OCI-LY3 (cell line): Measurements from ENCODE around the gene SYNGR4.
"Not testable (repeated sequence)": the region's sequence is repeated elsewhere in the genome, so short reads cannot be mapped to it uniquely, and the experiment has no call there.

ENCODE experiments used
- H2AFZ ChIP-seq: fragments of 200-600, 300-600 bp; shearing (Covaris generic); 2 replicates; pipeline ENCODE4 v1.6.0; 2014; ENCODE audit warnings: antibody characterized with exemption, low read depth, low read length
- H3K27ac ChIP-seq: fragments of 200-600, 300-600 bp; sonication (generic); 2 replicates; pipeline ENCODE4 v1.5.1; 2014; ENCODE audit warnings: mild to moderate bottlenecking, low read length, moderate library complexity, mixed read lengths
- H3K27me3 ChIP-seq: fragments of 200-600, 300-600 bp; sonication (generic); 2 replicates; pipeline ENCODE4 v1.6.1; 2014; ENCODE audit warnings: low read depth, low read length, mixed read lengths
- H3K36me3 ChIP-seq: fragments of 200-600, 300-600 bp; sonication (generic); replicated peaks from 2 replicates; pipeline ENCODE3; 2014; ENCODE audit warnings: low read depth, low read length, mixed read lengths
- H3K4me1 ChIP-seq: fragments of 300-600, 200-600 bp; sonication (generic); 2 replicates; pipeline ENCODE4 v1.6.1; 2014; ENCODE audit warnings: low read length, mixed read lengths
- H3K4me2 ChIP-seq: fragments of 200-600, 300-600 bp; sonication (generic); 2 replicates; pipeline ENCODE4 v1.6.1; 2014; ENCODE audit warnings: low read length, mixed read lengths
- H3K4me3 ChIP-seq: fragments of 300-600, 200-600 bp; sonication (generic); 2 replicates; pipeline ENCODE4 v1.5.1; 2014; ENCODE audit warnings: antibody characterized with exemption, mild to moderate bottlenecking, low read length, moderate library complexity
- H3K79me2 ChIP-seq: fragments of 300-600, 200-600 bp; shearing (Covaris generic); 2 replicates; pipeline ENCODE4 v1.6.1; 2014; ENCODE audit warnings: mild to moderate bottlenecking, low read length, mixed read lengths
- H3K9ac ChIP-seq: fragments of 300-600, 200-600 bp; shearing (Covaris generic); 2 replicates; pipeline ENCODE4 v1.6.0; 2014; ENCODE audit warnings: mild to moderate bottlenecking, low read length, moderate library complexity
- H3K9me3 ChIP-seq: fragments of 200-600, 300-600 bp; shearing (Covaris generic); 2 replicates; pipeline ENCODE4 v1.6.1; 2014; ENCODE audit warnings: low read length, mixed read lengths; ENCODE audit not compliant: insufficient read depth
- H4K20me1 ChIP-seq: fragments of 200-600, 300-600 bp; sonication (generic); 2 replicates; pipeline ENCODE4 v1.6.1; 2016; ENCODE audit warnings: low read length, mixed read lengths; ENCODE audit not compliant: insufficient read depth
- EZH2phosphoT487 ChIP-seq: fragments of 200-600 bp; shearing (Covaris generic); IDR thresholded peaks from 2 replicates; pipeline ENCODE4 v1.6.1; 2018; ENCODE audit warnings: antibody characterized with exemption, mixed run types, low read depth
- TF ChIP-seq, protein P1 (sequence below): fragments of 200-600, 300-600 bp; sonication (generic); IDR thresholded peaks from 2 replicates; pipeline ENCODE4 v1.5.1; 2014; ENCODE audit warnings: antibody characterized with exemption, low read length, low read depth

The SYNGR4 gene

DNA sequence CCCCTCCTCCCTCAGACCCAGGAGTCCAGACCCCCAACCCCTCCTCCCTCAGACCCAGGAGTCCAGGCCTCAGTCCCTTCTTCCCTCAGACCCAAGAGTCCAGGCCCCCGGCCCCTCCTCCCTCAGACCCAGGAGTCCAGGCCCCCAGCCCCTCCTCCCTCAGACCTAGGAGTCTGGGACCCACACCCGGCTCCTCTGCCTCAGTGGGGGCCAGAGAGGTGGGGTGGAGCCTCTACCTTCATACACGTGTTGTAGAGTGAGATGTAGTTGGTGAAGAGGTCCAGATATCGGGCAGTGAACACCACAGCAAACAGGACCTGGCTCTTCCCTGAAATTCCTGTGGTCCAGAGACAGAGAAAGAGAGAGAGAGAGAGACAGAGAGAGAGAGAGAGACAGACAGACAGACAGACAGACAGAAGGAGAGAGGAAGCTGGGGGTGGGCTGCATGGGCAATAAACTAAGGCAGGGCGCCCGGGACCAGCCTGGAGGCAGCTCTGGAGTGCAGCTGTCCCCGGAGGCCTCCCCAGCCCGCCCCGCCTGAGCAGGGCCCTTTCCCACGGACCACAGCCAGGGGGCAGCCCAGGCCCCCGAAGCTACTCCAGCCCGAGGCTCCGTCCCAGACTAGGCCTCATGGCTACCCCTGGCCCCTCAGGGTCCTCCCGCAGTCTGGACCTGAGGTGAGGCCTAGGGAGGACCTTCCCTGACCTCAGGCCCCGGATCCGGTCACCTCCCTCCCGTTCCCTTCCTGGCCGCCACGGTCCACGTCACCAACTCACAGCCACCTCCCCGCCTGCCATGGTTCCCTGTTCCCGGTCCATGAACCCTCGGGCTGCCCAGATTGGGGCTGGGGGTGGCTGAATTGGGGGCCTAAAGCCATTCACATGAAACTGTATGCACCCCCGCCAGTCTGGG is 26.3 kb downstream of the SYNGR4 start:
- 0 out of 2 replicates have a peak overlapping the region, but pooled peaks have one; percentile 8 for H2AFZ ChIP-seq
- peaks cover 23% of the 10 kb centered on the region for H3K4me1 ChIP-seq

DNA sequence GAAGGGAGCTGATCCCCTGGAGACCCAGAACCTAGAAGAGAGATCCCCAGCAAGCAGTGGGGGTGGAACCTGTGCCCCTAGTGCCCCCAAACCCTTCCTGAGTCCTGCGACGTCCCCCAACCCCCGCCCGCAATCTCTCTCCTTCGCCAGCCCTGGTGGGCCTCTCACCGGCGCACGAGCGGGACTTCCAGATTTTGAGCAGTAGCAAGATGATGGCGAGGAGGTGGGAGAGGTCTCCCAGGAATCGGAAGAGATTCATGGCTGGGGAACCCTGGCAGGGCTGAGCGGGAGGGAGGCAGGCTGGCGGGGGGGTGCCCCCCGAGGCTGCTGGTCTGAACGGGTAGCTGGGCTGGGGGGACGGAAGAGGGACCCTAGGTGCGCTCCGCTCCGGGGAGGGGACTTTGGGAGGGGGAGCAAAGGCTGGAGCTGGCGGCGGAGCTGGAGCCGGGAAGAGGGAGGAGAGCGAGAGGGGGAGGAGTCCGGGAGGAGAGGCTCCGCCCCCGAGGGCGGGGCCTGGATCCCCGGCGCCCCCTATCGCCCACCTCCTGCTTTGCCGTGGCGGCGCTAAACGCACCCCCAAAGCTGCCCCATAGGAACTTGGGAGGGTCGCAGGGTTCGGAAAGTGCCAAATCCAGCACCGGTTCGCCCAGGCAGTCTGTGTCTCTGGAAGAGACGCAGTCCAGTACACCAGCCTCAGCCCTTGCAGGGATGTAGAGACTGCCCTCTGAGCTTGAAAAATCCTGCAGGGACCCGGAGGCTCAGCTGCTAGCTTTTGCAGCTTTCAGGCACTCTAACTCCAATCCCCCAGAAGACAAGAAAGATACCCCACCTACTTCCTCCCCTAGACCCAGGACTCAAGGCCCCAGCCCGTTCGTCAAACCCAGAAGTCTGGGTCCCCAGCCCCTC is 27.2 kb downstream of the SYNGR4 start, which contains the start of gene KDELR1:
Gene KDELR1, minus strand, starts transcription at position 452 of the 906 bp plus-strand sequence. Its CDS starts 193 bp downstream, at position 259.
- Histone ChIP-seq H3K9me3 (no peaks in the 10 kb centered on the region), H3K4me3 (peak within 1 kb of the TSS; percentile 85), H3K4me1 (peaks cover 31% of the 10 kb centered on the region), H3K36me3 (peaks cover 18% of the 10 kb centered on the region), H2AFZ (peak within 1 kb of the TSS; percentile 56; the same call in 1 of the 2 replicates), H3K27me3 (peaks cover 26% of the 10 kb centered on the region), H3K9ac (peak within 1 kb of the TSS; percentile 93), H3K27ac (peak within 1 kb of the TSS; percentile 77), H4K20me1 (no peaks in the 10 kb centered on the region), H3K79me2 (peaks cover 20% of the 10 kb centered on the region), H3K4me2 (peak within 1 kb of the TSS; percentile 90)
- TF ChIP-seq, protein P1, sequence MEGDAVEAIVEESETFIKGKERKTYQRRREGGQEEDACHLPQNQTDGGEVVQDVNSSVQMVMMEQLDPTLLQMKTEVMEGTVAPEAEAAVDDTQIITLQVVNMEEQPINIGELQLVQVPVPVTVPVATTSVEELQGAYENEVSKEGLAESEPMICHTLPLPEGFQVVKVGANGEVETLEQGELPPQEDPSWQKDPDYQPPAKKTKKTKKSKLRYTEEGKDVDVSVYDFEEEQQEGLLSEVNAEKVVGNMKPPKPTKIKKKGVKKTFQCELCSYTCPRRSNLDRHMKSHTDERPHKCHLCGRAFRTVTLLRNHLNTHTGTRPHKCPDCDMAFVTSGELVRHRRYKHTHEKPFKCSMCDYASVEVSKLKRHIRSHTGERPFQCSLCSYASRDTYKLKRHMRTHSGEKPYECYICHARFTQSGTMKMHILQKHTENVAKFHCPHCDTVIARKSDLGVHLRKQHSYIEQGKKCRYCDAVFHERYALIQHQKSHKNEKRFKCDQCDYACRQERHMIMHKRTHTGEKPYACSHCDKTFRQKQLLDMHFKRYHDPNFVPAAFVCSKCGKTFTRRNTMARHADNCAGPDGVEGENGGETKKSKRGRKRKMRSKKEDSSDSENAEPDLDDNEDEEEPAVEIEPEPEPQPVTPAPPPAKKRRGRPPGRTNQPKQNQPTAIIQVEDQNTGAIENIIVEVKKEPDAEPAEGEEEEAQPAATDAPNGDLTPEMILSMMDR = peak; percentile 94
- TF ChIP-seq EZH2phosphoT487 = no peak

More for the DNA sequence above, 26.3 kb downstream of the SYNGR4 start:
- no peak for TF ChIP-seq EZH2phosphoT487
- TF ChIP-seq, protein P1 = peak; percentile 54
- Histone ChIP-seq H3K9ac (peak overlapping the region; percentile 93), H3K4me2 (peak overlapping the region; percentile 90), H3K36me3 (peaks cover 23% of the 10 kb centered on the region), H3K27me3 (peaks cover 17% of the 10 kb centered on the region), H3K27ac (peak overlapping the region; percentile 77), H3K4me3 (peak overlapping the region; percentile 85), H3K79me2 (peaks cover 20% of the 10 kb centered on the region), H4K20me1 (no peaks in the 10 kb centered on the region), H3K9me3 (no peaks in the 10 kb centered on the region)

DNA sequence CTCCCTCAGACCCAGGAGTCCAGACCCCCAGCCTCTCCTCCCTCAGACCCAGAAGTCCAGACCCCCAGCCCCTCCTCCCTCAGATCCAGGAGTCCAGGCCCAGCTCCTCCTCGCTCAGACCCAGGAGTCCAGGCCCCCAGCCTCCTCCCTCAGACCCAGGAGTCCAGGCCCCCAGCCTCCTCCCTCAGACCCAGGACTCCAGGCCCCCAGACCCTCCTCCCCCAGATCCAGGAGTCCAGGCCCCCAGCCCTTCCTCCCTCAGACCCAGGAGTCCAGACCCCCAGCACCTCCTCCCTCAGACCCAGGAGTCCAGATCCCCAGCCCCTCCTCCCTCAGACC is 27.8 kb downstream of the SYNGR4 start:
- Histone ChIP-seq H3K4me3 (peak overlapping the region; percentile 85), H3K27me3 (peaks cover 33% of the 10 kb centered on the region), H3K9ac (peak overlapping the region; percentile 93), H3K4me2 (peak overlapping the region; percentile 90), H3K4me1 (peaks cover 31% of the 10 kb centered on the region), H3K79me2 (peaks cover 20% of the 10 kb centered on the region), H2AFZ (peak overlapping the region; percentile 56; the same call in 1 of the 2 replicates), H3K36me3 (peaks cover 18% of the 10 kb centered on the region)
- not testable (repeated sequence) for H3K9me3 ChIP-seq, H3K27ac ChIP-seq, H4K20me1 ChIP-seq

DNA sequence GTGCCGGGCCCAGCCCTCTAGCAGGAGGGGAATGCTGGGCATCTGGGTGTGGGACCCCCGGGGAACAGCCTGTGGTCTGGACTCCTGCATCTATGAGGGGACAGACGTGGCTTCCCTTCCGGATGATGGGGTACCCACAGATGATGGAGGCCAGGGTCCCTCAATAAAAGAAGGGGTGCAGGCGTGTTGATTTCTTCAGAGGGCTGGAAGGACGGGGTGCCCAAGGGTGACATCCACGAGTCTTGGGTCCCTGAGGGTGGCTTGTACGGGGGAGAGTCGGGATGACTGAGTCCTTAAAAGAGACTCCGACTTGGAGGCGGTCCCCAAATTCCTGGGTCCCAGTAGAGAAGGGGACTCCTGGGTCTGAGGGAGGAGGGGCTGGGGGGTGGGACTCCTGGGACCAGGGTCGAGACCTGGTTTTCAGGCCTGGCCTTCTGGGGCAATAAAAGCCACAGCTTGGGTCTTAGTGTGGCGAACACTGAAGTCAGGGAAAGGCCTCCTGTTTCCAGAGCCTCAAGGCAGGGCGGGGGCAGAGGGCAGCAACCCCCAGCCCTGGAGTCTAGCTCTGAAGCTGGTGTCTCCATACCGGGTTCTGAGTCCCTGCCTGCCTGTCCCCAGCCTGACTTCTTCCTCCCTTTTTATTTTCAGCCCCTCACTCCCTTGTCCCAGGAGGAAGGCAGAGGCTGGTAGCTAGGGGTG is 28.8 kb downstream of the SYNGR4 start:
- Histone ChIP-seq H3K9ac (peak overlapping the region; percentile 69), H3K27ac (no peak overlapping the region), H3K4me3 (peak overlapping the region; percentile 88), H2AFZ (no peak overlapping the region; the same call in 1 of the 2 replicates), H3K4me2 (peak overlapping the region; percentile 100), H3K4me1 (peaks cover 31% of the 10 kb centered on the region), H3K27me3 (peaks cover 43% of the 10 kb centered on the region), H3K9me3 (no peaks in the 10 kb centered on the region), H3K79me2 (peaks cover 20% of the 10 kb centered on the region), H4K20me1 (no peaks in the 10 kb centered on the region), H3K36me3 (peaks cover 10% of the 10 kb centered on the region)
- no peak for TF ChIP-seq EZH2phosphoT487
- TF ChIP-seq, protein P1 = no peak
